Mesenchymal stem cell (in vitro differentiated cells and primary cell): ENCODE measurements around the gene FCHO2.

Source experiments
- DNase-seq: peaks from one replicate; pipeline ENCODE4 v3.0.0-alpha.2; 2013
- H2AFZ ChIP-seq: one replicate; pipeline ENCODE4 v1.6.1; 2013; ENCODE audit warnings: low read depth, mild to moderate bottlenecking, control low read depth, inconsistent platforms, low read length, moderate library complexity
- H2AK5ac ChIP-seq: 2 replicates; pipeline ENCODE4 v1.6.1; 2013; ENCODE audit warnings: low read length, moderate library complexity, mild to moderate bottlenecking, inconsistent platforms; ENCODE audit not compliant: severe bottlenecking
- H2BK120ac ChIP-seq: one replicate; pipeline ENCODE4 v1.6.1; 2013; ENCODE audit warnings: low read depth, mild to moderate bottlenecking, inconsistent platforms, low read length, moderate library complexity
- H2BK12ac ChIP-seq, 2 experiments: one replicate each; pipeline ENCODE4 v1.6.1; 2013; ENCODE audit warnings: inconsistent platforms in 2 of 2, low read length in 2 of 2, mild to moderate bottlenecking in 2 of 2, moderate library complexity in 2 of 2, control low read depth in 1 of 2
- H2BK15ac ChIP-seq: one replicate; pipeline ENCODE4 v1.6.1; 2013; ENCODE audit warnings: mild to moderate bottlenecking, low read depth, inconsistent platforms; ENCODE audit not compliant: poor library complexity, severe bottlenecking
- H2BK5ac ChIP-seq: 2 replicates; pipeline ENCODE4 v1.6.1; 2013; ENCODE audit warnings: low read depth, mild to moderate bottlenecking, low read length, control low read depth, inconsistent platforms; ENCODE audit not compliant: poor library complexity, severe bottlenecking
- H3K14ac ChIP-seq, 2 experiments: one replicate each; pipeline ENCODE4 v1.6.1; 2013; ENCODE audit warnings: inconsistent platforms in 2 of 2, low read length in 2 of 2, control low read depth in 1 of 2, mild to moderate bottlenecking in 1 of 2, moderate library complexity in 1 of 2
- H3K18ac ChIP-seq, 2 experiments: one replicate each; pipeline ENCODE4 v1.6.1; 2013; ENCODE audit warnings: inconsistent platforms in 2 of 2, low read length in 2 of 2, control low read depth in 1 of 2, low read depth in 1 of 2, mild to moderate bottlenecking in 1 of 2
- H3K23ac ChIP-seq, 2 experiments: one replicate each; pipeline ENCODE4 v1.6.1; 2013; ENCODE audit warnings: inconsistent platforms in 2 of 2, low read length in 2 of 2, mild to moderate bottlenecking in 2 of 2, moderate library complexity in 2 of 2, control low read depth in 1 of 2
- H3K27ac ChIP-seq: 2 replicates; pipeline ENCODE4 v1.5.1; 2013; ENCODE audit warnings: mild to moderate bottlenecking, moderate library complexity, low read length, control low read depth, inconsistent platforms; ENCODE audit not compliant: poor library complexity, severe bottlenecking
- H3K27me3 ChIP-seq, 2 experiments: 2 replicates each; pipeline versions ENCODE4 v1.6.1 to v1.7.0; 2013; ENCODE audit warnings: low read length in 2 of 2, mild to moderate bottlenecking in 2 of 2, moderate library complexity in 2 of 2, control low read depth in 1 of 2, inconsistent platforms in 1 of 2; ENCODE audit not compliant: control insufficient read depth in 1 of 2, insufficient read depth in 1 of 2
- H3K36me3 ChIP-seq, 2 experiments: 2 replicates each; pipeline versions ENCODE4 v1.6.1 to v1.7.0; 2013; ENCODE audit warnings: low read length in 2 of 2, control low read depth in 1 of 2, inconsistent platforms in 1 of 2, low read depth in 1 of 2, mild to moderate bottlenecking in 1 of 2; ENCODE audit not compliant: insufficient read depth in 2 of 2, control insufficient read depth in 1 of 2
- H3K4ac ChIP-seq, 2 experiments: one replicate each; pipeline ENCODE4 v1.6.1; 2013; ENCODE audit warnings: inconsistent platforms in 2 of 2, low read length in 2 of 2, mild to moderate bottlenecking in 2 of 2, moderate library complexity in 2 of 2, control low read depth in 1 of 2, low read depth in 1 of 2
- H3K4me1 ChIP-seq: 2 replicates; pipeline ENCODE4 v1.6.1; 2013; ENCODE audit warnings: low read depth, low read length, control low read depth; ENCODE audit not compliant: control insufficient read depth, insufficient read depth
- H3K4me2 ChIP-seq: 2 replicates; pipeline ENCODE4 v1.6.1; 2013; ENCODE audit warnings: low read length, mild to moderate bottlenecking, inconsistent platforms; ENCODE audit not compliant: poor library complexity, severe bottlenecking
- H3K4me3 ChIP-seq, 2 experiments: 2 replicates each; pipeline versions ENCODE4 v1.5.1 to v1.7.0; 2013; ENCODE audit warnings: low read length in 2 of 2, mild to moderate bottlenecking in 2 of 2, control low read depth in 1 of 2, low read depth in 1 of 2; ENCODE audit not compliant: insufficient read depth in 1 of 2
- H3K79me1 ChIP-seq: replicated peaks from 2 replicates; pipeline ENCODE4 v1.6.1; 2013; ENCODE audit warnings: mild to moderate bottlenecking, control low read depth, low read length, inconsistent platforms; ENCODE audit not compliant: poor library complexity, severe bottlenecking
- H3K9ac ChIP-seq: 2 replicates; pipeline ENCODE4 v1.7.0; 2013; ENCODE audit warnings: mild to moderate bottlenecking, low read length, moderate library complexity
- H3K9me3 ChIP-seq: 2 replicates; pipeline ENCODE4 v1.7.0; 2013; ENCODE audit warnings: mild to moderate bottlenecking, low read length; ENCODE audit not compliant: control insufficient read depth
- H4K8ac ChIP-seq: one replicate; pipeline ENCODE4 v1.6.1; 2013; ENCODE audit warnings: inconsistent platforms, mild to moderate bottlenecking, low read length, moderate library complexity
- H4K91ac ChIP-seq: one replicate; pipeline ENCODE4 v1.6.1; 2013; ENCODE audit warnings: mild to moderate bottlenecking, low read length, inconsistent platforms
- WGBS: methylation state at CpG from one replicate; pipeline ENCODE4 v1.1.7; 2013; ENCODE audit warnings: mixed read lengths; 5-methylcytosine and 5-hydroxymethylcytosine counted together

Gene FCHO2

DNA sequence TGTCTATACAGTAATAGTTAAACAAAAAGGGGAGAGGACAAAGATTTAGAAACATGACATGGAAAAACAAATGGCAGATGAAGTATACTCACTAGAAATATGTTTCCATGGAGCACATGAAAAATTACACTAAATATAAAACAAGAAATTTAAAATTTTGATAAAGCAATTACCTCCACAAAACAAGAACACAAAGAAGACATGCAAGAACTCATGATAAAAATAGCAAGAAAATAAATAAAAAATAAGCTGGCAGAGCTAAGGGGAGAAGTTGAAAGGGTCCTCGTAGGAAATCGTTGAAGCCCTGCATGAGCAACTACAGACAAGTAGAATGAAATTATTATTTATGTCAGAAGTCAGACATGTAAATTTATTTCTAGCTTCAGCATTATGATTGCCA, 141.9 kb downstream of the FCHO2 start:
- no peak overlapping the region for H3K14ac ChIP-seq
- H2BK12ac ChIP-seq: no peak overlapping the region

DNA sequence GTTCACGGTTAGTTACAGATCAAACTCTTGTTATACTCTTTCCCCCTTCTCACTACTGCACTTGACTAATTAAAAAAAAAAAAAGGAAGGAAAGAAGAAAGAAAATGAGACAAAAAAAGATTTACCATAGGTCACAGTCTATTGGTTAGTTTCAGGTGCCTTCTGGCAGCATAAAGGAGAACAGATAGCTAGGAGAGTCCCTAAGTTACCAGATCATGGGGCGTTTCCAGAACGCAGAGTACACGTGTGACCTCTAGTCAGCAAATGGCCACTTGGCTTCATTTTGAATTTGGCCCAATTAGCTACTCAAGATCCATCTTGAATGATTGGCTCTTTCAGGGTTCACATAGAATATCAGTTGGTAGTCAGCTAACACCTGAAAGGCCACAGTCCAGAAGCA, 144.3 kb downstream of the FCHO2 start:
- Histone ChIP-seq H3K27me3 (no peaks in the 10 kb centered on the region), H3K14ac (no peak overlapping the region), H2AK5ac (no peak overlapping the region), H3K36me3 (peaks cover 0 to 7% of the 10 kb centered on the region in 2 experiments), H2BK15ac (no peak overlapping the region), H3K9ac (no peak overlapping the region), H3K4me2 (no peak overlapping the region), H3K23ac (no peak overlapping the region), H2BK12ac (no peak overlapping the region), H3K27ac (no peak overlapping the region), H2BK120ac (no peak overlapping the region), H3K79me1 (no peaks in the 10 kb centered on the region), H4K91ac (no peak overlapping the region), H3K4ac (no peak overlapping the region), H2BK5ac (no peak overlapping the region), H4K8ac (no peak overlapping the region), H3K18ac (no peak overlapping the region), H3K4me1 (peaks cover 4% of the 10 kb centered on the region), H3K4me3 (no peak overlapping the region), H2AFZ (no peak overlapping the region), H3K9me3 (peaks cover 15% of the 10 kb centered on the region)
- WGBS: 96% methylated on average over 3 of the region's 4 CpGs
- DNase-seq: no peak

More for the DNA sequence above, 141.9 kb downstream of the FCHO2 start:
- Histone ChIP-seq H3K4ac (no peak overlapping the region), H3K4me1 (peaks cover 7% of the 10 kb centered on the region), H3K4me3 (no peak overlapping the region), H2BK120ac (no peak overlapping the region), H2BK15ac (no peak overlapping the region), H2BK5ac (no peak overlapping the region), H3K27ac (no peak overlapping the region), H2AFZ (no peak overlapping the region), H4K91ac (no peak overlapping the region), H3K27me3 (no peaks in the 10 kb centered on the region), H3K23ac (no peak overlapping the region), H3K18ac (no peak overlapping the region), H3K9ac (no peak overlapping the region), H2AK5ac (no peak overlapping the region), H3K9me3 (peaks cover 15% of the 10 kb centered on the region), H3K79me1 (no peaks in the 10 kb centered on the region), H4K8ac (no peak overlapping the region), H3K4me2 (no peak overlapping the region), H3K36me3 (peaks cover 0 to 7% of the 10 kb centered on the region in 2 experiments)
- WGBS: no CpG with 5 or more reads among the region's 2 CpGs
- no peak for DNase-seq

DNA sequence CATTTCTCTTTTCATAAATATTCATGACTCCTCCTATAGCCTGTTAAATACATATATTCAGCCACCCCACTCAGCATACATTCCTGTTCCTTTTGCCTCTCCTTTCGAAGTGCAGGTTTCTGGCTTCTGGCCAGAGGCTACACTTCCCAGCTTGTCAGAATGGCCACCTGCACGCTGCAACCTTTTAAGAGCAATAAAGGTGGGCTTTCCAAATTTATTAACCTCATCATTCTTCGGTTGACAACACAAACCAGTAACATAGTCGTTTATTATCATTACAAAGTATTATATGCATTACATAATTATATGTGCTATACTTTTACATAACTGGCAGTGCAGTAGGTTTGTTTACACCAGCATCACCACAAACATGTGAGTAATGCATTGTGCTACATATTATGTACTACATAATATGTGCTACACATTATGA, 148.0 kb downstream of the FCHO2 start:
- Histone ChIP-seq H3K4me2 (no peak overlapping the region), H2BK12ac (no peak overlapping the region), H3K23ac (no peak overlapping the region), H3K14ac (no peak overlapping the region), H3K27me3 (no peaks in the 10 kb centered on the region), H3K18ac (no peak overlapping the region), H2AK5ac (no peak overlapping the region), H2BK5ac (no peak overlapping the region), H3K36me3 (no peaks in the 10 kb centered on the region), H3K79me1 (no peaks in the 10 kb centered on the region), H2BK15ac (no peak overlapping the region), H4K8ac (no peak overlapping the region), H3K27ac (no peak overlapping the region), H2AFZ (no peak overlapping the region), H3K9me3 (peaks cover 6% of the 10 kb centered on the region), H2BK120ac (no peak overlapping the region), H4K91ac (no peak overlapping the region), H3K4ac (no peak overlapping the region), H3K9ac (no peak overlapping the region), H3K4me1 (peaks cover 3% of the 10 kb centered on the region), H3K4me3 (no peak overlapping the region)
- WGBS: 82% methylated on average over 2 of the region's 4 CpGs
- no peak for DNase-seq

DNA sequence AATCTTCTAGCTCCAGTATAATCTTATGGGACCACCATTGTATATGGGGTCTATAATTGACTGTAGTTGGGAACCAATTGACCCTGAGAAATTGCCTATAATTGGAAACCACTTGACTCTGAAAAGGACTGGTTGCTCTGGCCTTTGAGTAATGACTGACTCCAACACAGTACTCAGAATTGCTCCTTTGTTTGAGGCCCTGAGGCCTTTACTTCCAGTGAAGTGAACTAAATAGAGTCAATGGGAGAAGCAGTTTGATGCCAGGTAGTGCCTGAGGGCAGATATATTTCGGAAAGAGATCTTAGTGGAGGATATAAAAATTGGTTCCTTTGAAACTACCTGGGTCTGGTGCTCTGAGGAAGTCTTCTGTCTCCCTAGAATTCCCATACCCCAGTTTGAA, 148.5 kb downstream of the FCHO2 start:
- Histone ChIP-seq H3K14ac (no peak overlapping the region), H3K4me1 (peaks cover 3% of the 10 kb centered on the region), H2BK12ac (no peak overlapping the region), H3K4ac (no peak overlapping the region), H2AK5ac (no peak overlapping the region), H3K4me2 (no peak overlapping the region), H4K91ac (no peak overlapping the region), H2AFZ (no peak overlapping the region), H3K9ac (no peak overlapping the region), H4K8ac (no peak overlapping the region), H2BK120ac (no peak overlapping the region), H3K36me3 (no peaks in the 10 kb centered on the region), H3K27me3 (no peaks in the 10 kb centered on the region), H3K4me3 (no peak overlapping the region), H2BK15ac (no peak overlapping the region), H3K18ac (no peak overlapping the region), H3K9me3 (peaks cover 6% of the 10 kb centered on the region), H3K23ac (no peak overlapping the region), H3K79me1 (no peaks in the 10 kb centered on the region), H2BK5ac (no peak overlapping the region), H3K27ac (no peak overlapping the region)
- 58% methylated on average over 1 of the region's 1 CpG for WGBS
- DNase-seq: no peak
